IMR-90 (cell line): Measurements from ENCODE around the gene PRMT1. TPM values are rescaled to one million over a fixed set of nuclear protein-coding genes. Genes with fewer than 3 reads are reported as not detected.

Source experiments
- ATAC-seq: fragments of 200-7000 bp; cut with Tn5 transposase; 2 replicates; pipeline ENCODE4 v1.9.1; 2020; ENCODE audit warnings: low read depth, mild to moderate bottlenecking, moderate library complexity
- BruUV-seq: library from RNA; stranded (reverse); fragments of 400-500 nt; replicated peaks from 2 replicates; lab custom pipeline; 2021; lab: Mats Ljungman, UMichigan
- CTCF ChIA-PET: fragments of 300-600 bp; formaldehyde crosslinking; extraction: SDS; loops from one replicate; lab custom pipeline; 2021; ENCODE audit warnings: antibody characterized with exemption; lab: Yijun Ruan, JAX
- POLR2A ChIA-PET: fragments of 300-600 bp; sonication (Branson Sonifier 250); formaldehyde crosslinking; loops from one replicate; lab custom pipeline; 2022; ENCODE audit warnings: antibody characterized with exemption; ENCODE audit not compliant: unreplicated experiment; lab: Charles Lee
- DNase-seq: peaks from one replicate; pipeline ENCODE4 v3.0.0; 2013
- H2AFZ ChIP-seq: replicated peaks from 2 replicates; pipeline ENCODE3; 2013; ENCODE audit warnings: low read length, mild to moderate bottlenecking; ENCODE audit not compliant: poor library complexity
- H2AK5ac ChIP-seq: 2 replicates; pipeline ENCODE4 v1.6.1; 2013; ENCODE audit warnings: low read depth, low read length, inconsistent platforms
- H2AK9ac ChIP-seq: replicated peaks from 2 replicates; pipeline ENCODE3; 2013; ENCODE audit warnings: mild to moderate bottlenecking, low read depth, low read length, moderate library complexity; ENCODE audit not compliant: poor library complexity
- H2BK120ac ChIP-seq: 2 replicates; pipeline ENCODE4 v1.6.1; 2013; ENCODE audit warnings: low read depth, low read length, inconsistent platforms
- H2BK15ac ChIP-seq: 3 replicates; pipeline ENCODE4 v1.6.1; 2013; ENCODE audit warnings: low read depth, low read length, inconsistent platforms
- H2BK20ac ChIP-seq: 2 replicates; pipeline ENCODE4 v1.6.1; 2013; ENCODE audit warnings: low read depth, mild to moderate bottlenecking, inconsistent platforms, low read length, moderate library complexity
- H2BK5ac ChIP-seq: 2 replicates; pipeline ENCODE4 v1.6.1; 2013; ENCODE audit warnings: mild to moderate bottlenecking, low read depth, low read length, inconsistent platforms; ENCODE audit not compliant: poor library complexity, severe bottlenecking
- H3K14ac ChIP-seq: replicated peaks from 2 replicates; pipeline ENCODE4 v1.6.1; 2013; ENCODE audit warnings: low read depth, low read length, inconsistent platforms
- H3K18ac ChIP-seq: 2 replicates; pipeline ENCODE4 v1.6.1; 2013; ENCODE audit warnings: low read depth, low read length, control low read depth
- H3K23ac ChIP-seq: 2 replicates; pipeline ENCODE4 v1.6.1; 2013; ENCODE audit warnings: low read depth, low read length, inconsistent platforms
- H3K27ac ChIP-seq: 2 replicates; pipeline ENCODE4 v1.5.1; 2013; ENCODE audit warnings: mild to moderate bottlenecking, control low read depth, low read length; ENCODE audit not compliant: insufficient read depth
- H3K27me3 ChIP-seq: 2 replicates; pipeline ENCODE4 v1.6.1; 2013; ENCODE audit warnings: low read length; ENCODE audit not compliant: control insufficient read depth, insufficient read depth
- H3K36me3 ChIP-seq: 2 replicates; pipeline ENCODE4 v1.6.1; 2013; ENCODE audit warnings: low read length, mixed read lengths; ENCODE audit not compliant: control insufficient read depth, insufficient read depth
- H3K4ac ChIP-seq: 2 replicates; pipeline ENCODE4 v1.6.1; 2013; ENCODE audit warnings: low read depth, low read length, inconsistent platforms
- H3K4me1 ChIP-seq: 2 replicates; pipeline ENCODE4 v1.6.1; 2013; ENCODE audit warnings: low read length, mixed read lengths; ENCODE audit not compliant: control insufficient read depth, insufficient read depth
- H3K4me2 ChIP-seq: 2 replicates; pipeline ENCODE4 v1.6.1; 2013; ENCODE audit warnings: low read depth, mild to moderate bottlenecking, control low read depth, low read length, moderate library complexity
- H3K4me3 ChIP-seq: 2 replicates; pipeline ENCODE4 v1.5.1; 2013; ENCODE audit warnings: low read depth, mild to moderate bottlenecking, control low read depth, low read length, moderate library complexity; ENCODE audit not compliant: insufficient read depth
- H3K56ac ChIP-seq: 2 replicates; pipeline ENCODE4 v1.6.1; 2013; ENCODE audit warnings: low read length, inconsistent platforms; ENCODE audit not compliant: insufficient read depth; ENCODE audit errors: extremely low read depth
- H3K79me1 ChIP-seq, 2 experiments: 2 replicates each; pipeline ENCODE4 v1.6.1; 2013; ENCODE audit warnings: low read length in 2 of 2, inconsistent platforms in 1 of 2, low read depth in 1 of 2
- H3K9ac ChIP-seq: 2 replicates; pipeline ENCODE4 v1.6.1; 2013; ENCODE audit warnings: low read depth, low read length, control low read depth
- H3K9me1 ChIP-seq: 2 replicates; pipeline ENCODE4 v1.6.1; 2013; ENCODE audit warnings: low read length, inconsistent platforms; ENCODE audit not compliant: insufficient read depth
- H3K9me3 ChIP-seq: 2 replicates; pipeline ENCODE4 v1.6.1; 2013; ENCODE audit warnings: low read length; ENCODE audit not compliant: control insufficient read depth, insufficient read depth
- H4K20me1 ChIP-seq: 2 replicates; pipeline ENCODE4 v1.6.1; 2013; ENCODE audit warnings: low read length, inconsistent platforms; ENCODE audit not compliant: insufficient read depth
- H4K5ac ChIP-seq: 2 replicates; pipeline ENCODE4 v1.6.1; 2013; ENCODE audit warnings: mild to moderate bottlenecking, low read depth, low read length, control low read depth
- H4K8ac ChIP-seq, 2 experiments: 2 replicates each; pipeline ENCODE4 v1.6.1; 2013; ENCODE audit warnings: low read depth in 2 of 2, low read length in 2 of 2, control low read depth in 1 of 2, inconsistent platforms in 1 of 2
- H4K91ac ChIP-seq: 2 replicates; pipeline ENCODE4 v1.6.1; 2013; ENCODE audit warnings: low read depth, low read length, inconsistent platforms; ENCODE audit not compliant: insufficient read depth
- BHLHE40 ChIP-seq: fragments of 150-350 bp; IDR thresholded peaks from 2 replicates; pipeline ENCODE4 v1.6.1; 2016; ENCODE audit warnings: mild to moderate bottlenecking, low read depth, low read length
- CEBPB ChIP-seq: IDR thresholded peaks from 2 replicates; pipeline ENCODE4 v1.6.1; 2012; ENCODE audit warnings: low read depth, low read length, improper control_type of control experiment
- CHD1 ChIP-seq: IDR thresholded peaks from 2 replicates; pipeline ENCODE4 v1.6.1; 2012; ENCODE audit warnings: low read depth, low read length, improper control_type of control experiment
- FOS ChIP-seq: fragments of 150-350 bp; IDR thresholded peaks from 2 replicates; pipeline ENCODE4 v1.6.1; 2016; ENCODE audit warnings: low read depth, low read length
- MAFK ChIP-seq: IDR thresholded peaks from 2 replicates; pipeline ENCODE4 v1.6.1; 2012; ENCODE audit warnings: low read depth, low read length, improper control_type of control experiment
- MAZ ChIP-seq: IDR thresholded peaks from 2 replicates; pipeline ENCODE4 v1.6.1; 2012; ENCODE audit warnings: low read depth, mild to moderate bottlenecking, low read length, improper control_type of control experiment, moderate library complexity, borderline replicate concordance
- MXI1 ChIP-seq: IDR thresholded peaks from 2 replicates; pipeline ENCODE4 v1.6.1; 2012; ENCODE audit warnings: low read depth, mild to moderate bottlenecking, low read length, moderate library complexity, borderline replicate concordance
- NFE2L2 ChIP-seq: fragments of 150-350 bp; IDR thresholded peaks from 2 replicates; pipeline ENCODE4 v1.6.1; 2016; ENCODE audit warnings: low read depth, mild to moderate bottlenecking, low read length
- POLR2A ChIP-seq: IDR thresholded peaks from 2 replicates; pipeline ENCODE4 v1.6.1; 2012; ENCODE audit warnings: mild to moderate bottlenecking, low read depth, low read length
- RAD21 ChIP-seq: IDR thresholded peaks from 2 replicates; pipeline ENCODE4 v1.6.1; 2012; ENCODE audit warnings: low read length, improper control_type of control experiment
- RCOR1 ChIP-seq: IDR thresholded peaks from 2 replicates; pipeline ENCODE4 v1.6.1; 2012; ENCODE audit warnings: mild to moderate bottlenecking, low read length, improper control_type of control experiment; ENCODE audit not compliant: insufficient replicate concordance
- RFX5 ChIP-seq: IDR thresholded peaks from 2 replicates; pipeline ENCODE4 v1.8.0; 2012; ENCODE audit warnings: low read depth, mild to moderate bottlenecking, low read length, moderate library complexity
- SMC3 ChIP-seq: fragments of 150-350 bp; IDR thresholded peaks from 2 replicates; pipeline ENCODE4 v1.6.1; 2016; ENCODE audit warnings: low read depth, mild to moderate bottlenecking, antibody characterized with exemption, low read length, moderate library complexity
- WGBS, 2 experiments: methylation state at CpG; one replicate each; pipeline versions ENCODE4 v1.1.5 to v1.1.7; 2013; ENCODE audit warnings: missing lambda C conversion rate in 2 of 2; ENCODE audit not compliant: insufficient read length in 1 of 2; ENCODE audit errors: extremely low coverage in 2 of 2; 5-methylcytosine and 5-hydroxymethylcytosine counted together
- dilution Hi-C: fragments of 300-500 bp; cut with HindIII; formaldehyde crosslinking; loops from one replicate; pipeline ENCODE4 v1.14.3; 2018; ENCODE audit warnings: low sequenced_read_pairs; ENCODE audit not compliant: unreplicated experiment
- in situ Hi-C: fragments of 300-500 bp; cut with MboI; formaldehyde crosslinking; loops from 3 replicates; pipeline ENCODE4 v1.14.3; 2019; ENCODE audit warnings: low sequenced_read_pairs, inconsistent platforms, mixed read lengths
- intact Hi-C: fragments of 100-400 bp; cut with micrococcal nuclease; formaldehyde crosslinking; loops from 2 replicates; pipeline ENCODE4 v1.10.0; 2022
- polyA plus RNA-seq, 3 experiments: library from polyadenylated mRNA; depleted of rRNA; stranded (reverse); fragments of >200 nt; gene quantifications; 2 replicates each; pipeline ENCODE4 v1.2.3, GENCODE V29; 2012; ENCODE audit warnings: low replicate concordance in 1 of 3
- total RNA-seq: library from RNA; depleted of rRNA; stranded (reverse); fragments of >200 nt; gene quantifications from 2 replicates; pipeline ENCODE4 v1.2.3, GENCODE V29; 2012
- TF ChIP-seq, protein P1 (sequence below): fragments of 150-350 bp; IDR thresholded peaks from 2 replicates; pipeline ENCODE4 v1.6.1; 2016; ENCODE audit warnings: low read depth, mild to moderate bottlenecking, low read length, moderate library complexity, borderline replicate concordance
- TF ChIP-seq, protein P2 (sequence below): fragments of 150-350 bp; IDR thresholded peaks from 2 replicates; pipeline ENCODE4 v1.6.1; 2017; ENCODE audit warnings: mild to moderate bottlenecking, antibody characterized with exemption, low read length, low read depth
- TF ChIP-seq, protein P3 (sequence below): conservative IDR thresholded peaks from 2 replicates; pipeline ENCODE4 v1.5.1; 2012; ENCODE audit warnings: mild to moderate bottlenecking, low read depth, low read length, improper control_type of control experiment

PRMT1 gene
- total and polyA plus RNA-seq, 2 of the 4 experiments (the other 2 are of a cell fraction) = 497 to 840 TPM

DNA sequence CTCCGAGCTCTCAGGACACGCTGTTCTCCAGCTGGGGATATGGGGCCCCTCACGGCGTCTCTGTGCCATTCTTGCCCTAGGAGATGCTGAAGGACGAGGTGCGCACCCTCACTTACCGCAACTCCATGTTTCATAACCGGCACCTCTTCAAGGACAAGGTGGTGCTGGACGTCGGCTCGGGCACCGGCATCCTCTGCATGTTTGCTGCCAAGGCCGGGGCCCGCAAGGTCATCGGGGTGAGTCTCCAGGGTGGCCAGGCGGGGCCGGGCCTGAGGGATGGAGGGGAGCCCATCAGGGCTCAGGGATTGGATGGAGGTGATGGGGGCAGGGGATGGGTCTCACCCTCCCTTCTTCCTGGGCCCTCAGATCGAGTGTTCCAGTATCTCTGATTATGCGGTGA lies 4.8 kb downstream of the PRMT1 start:
- no peaks in the 10 kb centered on the region for H3K9me3 ChIP-seq
- H3K14ac ChIP-seq = no peak overlapping the region
- TF ChIP-seq RAD21 (no peak), MXI1 (no peak), RCOR1 (no peak), CEBPB (no peak), RFX5 (no peak), FOS (no peak), MAZ (no peak), MAFK (no peak), POLR2A (no peak), BHLHE40 (no peak), NFE2L2 (no peak), SMC3 (no peak), CHD1 (no peak)
- TF ChIP-seq, protein P1, sequence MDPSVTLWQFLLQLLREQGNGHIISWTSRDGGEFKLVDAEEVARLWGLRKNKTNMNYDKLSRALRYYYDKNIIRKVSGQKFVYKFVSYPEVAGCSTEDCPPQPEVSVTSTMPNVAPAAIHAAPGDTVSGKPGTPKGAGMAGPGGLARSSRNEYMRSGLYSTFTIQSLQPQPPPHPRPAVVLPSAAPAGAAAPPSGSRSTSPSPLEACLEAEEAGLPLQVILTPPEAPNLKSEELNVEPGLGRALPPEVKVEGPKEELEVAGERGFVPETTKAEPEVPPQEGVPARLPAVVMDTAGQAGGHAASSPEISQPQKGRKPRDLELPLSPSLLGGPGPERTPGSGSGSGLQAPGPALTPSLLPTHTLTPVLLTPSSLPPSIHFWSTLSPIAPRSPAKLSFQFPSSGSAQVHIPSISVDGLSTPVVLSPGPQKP = no peak
- TF ChIP-seq, protein P2, sequence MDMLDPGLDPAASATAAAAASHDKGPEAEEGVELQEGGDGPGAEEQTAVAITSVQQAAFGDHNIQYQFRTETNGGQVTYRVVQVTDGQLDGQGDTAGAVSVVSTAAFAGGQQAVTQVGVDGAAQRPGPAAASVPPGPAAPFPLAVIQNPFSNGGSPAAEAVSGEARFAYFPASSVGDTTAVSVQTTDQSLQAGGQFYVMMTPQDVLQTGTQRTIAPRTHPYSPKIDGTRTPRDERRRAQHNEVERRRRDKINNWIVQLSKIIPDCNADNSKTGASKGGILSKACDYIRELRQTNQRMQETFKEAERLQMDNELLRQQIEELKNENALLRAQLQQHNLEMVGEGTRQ = no peak
- TF ChIP-seq, protein P3, sequence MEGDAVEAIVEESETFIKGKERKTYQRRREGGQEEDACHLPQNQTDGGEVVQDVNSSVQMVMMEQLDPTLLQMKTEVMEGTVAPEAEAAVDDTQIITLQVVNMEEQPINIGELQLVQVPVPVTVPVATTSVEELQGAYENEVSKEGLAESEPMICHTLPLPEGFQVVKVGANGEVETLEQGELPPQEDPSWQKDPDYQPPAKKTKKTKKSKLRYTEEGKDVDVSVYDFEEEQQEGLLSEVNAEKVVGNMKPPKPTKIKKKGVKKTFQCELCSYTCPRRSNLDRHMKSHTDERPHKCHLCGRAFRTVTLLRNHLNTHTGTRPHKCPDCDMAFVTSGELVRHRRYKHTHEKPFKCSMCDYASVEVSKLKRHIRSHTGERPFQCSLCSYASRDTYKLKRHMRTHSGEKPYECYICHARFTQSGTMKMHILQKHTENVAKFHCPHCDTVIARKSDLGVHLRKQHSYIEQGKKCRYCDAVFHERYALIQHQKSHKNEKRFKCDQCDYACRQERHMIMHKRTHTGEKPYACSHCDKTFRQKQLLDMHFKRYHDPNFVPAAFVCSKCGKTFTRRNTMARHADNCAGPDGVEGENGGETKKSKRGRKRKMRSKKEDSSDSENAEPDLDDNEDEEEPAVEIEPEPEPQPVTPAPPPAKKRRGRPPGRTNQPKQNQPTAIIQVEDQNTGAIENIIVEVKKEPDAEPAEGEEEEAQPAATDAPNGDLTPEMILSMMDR = no peak
- no TSS peak for BruUV-seq
- 99% methylated on average over 10 of the region's 19 CpGs; no CpG with 5 or more reads in 1 of the 2 experiments for WGBS, 2 experiments
- no peak overlapping the region for H2BK120ac ChIP-seq
- H3K56ac ChIP-seq = no peak overlapping the region
- no peak overlapping the region for H2AK5ac ChIP-seq
- peaks cover 55% of the 10 kb centered on the region for H4K20me1 ChIP-seq
- no peak overlapping the region for H3K23ac ChIP-seq
- no peak overlapping the region for H3K9ac ChIP-seq
- dilution Hi-C loops = no loop called here
- H3K36me3 ChIP-seq = peaks cover 38% of the 10 kb centered on the region
- H3K4ac ChIP-seq = no peak overlapping the region
- POLR2A ChIA-PET = no interaction called here
- no peak overlapping the region for H2BK15ac ChIP-seq
- no peak overlapping the region for H2BK20ac ChIP-seq
- H3K79me1 ChIP-seq = peaks cover 19 to 71% of the 10 kb centered on the region in 2 experiments
- H3K27ac ChIP-seq = no peak overlapping the region
- H4K91ac ChIP-seq = no peak overlapping the region
- no peak overlapping the region for H2AFZ ChIP-seq
- no peaks in the 10 kb centered on the region for H3K27me3 ChIP-seq
- ATAC-seq = no peak
- in situ Hi-C loops = loop anchor here (10.0 kb wide), 1 partner anchor 173 kb away; the partner anchor contains the start of gene PTOV1
- peak overlapping the region; percentile 39 for H2AK9ac ChIP-seq
- CTCF ChIA-PET = no interaction called here
- no peak overlapping the region for H4K8ac ChIP-seq
- H3K18ac ChIP-seq = no peak overlapping the region
- H4K5ac ChIP-seq = no peak overlapping the region
- DNase-seq = no peak
- peaks cover 13% of the 10 kb centered on the region for H3K4me1 ChIP-seq
- no peak overlapping the region for H2BK5ac ChIP-seq
- H3K4me3 ChIP-seq = no peak overlapping the region
- intact Hi-C loops = loop anchor here (5.0 kb wide), 1 partner anchor 110 kb away; no protein-coding TSS in a partner anchor
- H3K4me2 ChIP-seq = no peak overlapping the region
- H3K9me1 ChIP-seq = peaks cover 3% of the 10 kb centered on the region; the same call in 1 of the 2 replicates
